NCI-H146 treated with DMSO at 0.1 percent for 48 hours (cell line): ENCODE results near the gene CDC25B.
A peak's percentile ranks its signal among the peaks of the same experiment; 100 is the strongest.

Source experiments
- DNase-seq: peaks from one replicate; lab custom pipeline; 2025; ENCODE audit not compliant: unreplicated experiment; lab: John Stamatoyannopoulos, UW

CDC25B gene

DNA sequence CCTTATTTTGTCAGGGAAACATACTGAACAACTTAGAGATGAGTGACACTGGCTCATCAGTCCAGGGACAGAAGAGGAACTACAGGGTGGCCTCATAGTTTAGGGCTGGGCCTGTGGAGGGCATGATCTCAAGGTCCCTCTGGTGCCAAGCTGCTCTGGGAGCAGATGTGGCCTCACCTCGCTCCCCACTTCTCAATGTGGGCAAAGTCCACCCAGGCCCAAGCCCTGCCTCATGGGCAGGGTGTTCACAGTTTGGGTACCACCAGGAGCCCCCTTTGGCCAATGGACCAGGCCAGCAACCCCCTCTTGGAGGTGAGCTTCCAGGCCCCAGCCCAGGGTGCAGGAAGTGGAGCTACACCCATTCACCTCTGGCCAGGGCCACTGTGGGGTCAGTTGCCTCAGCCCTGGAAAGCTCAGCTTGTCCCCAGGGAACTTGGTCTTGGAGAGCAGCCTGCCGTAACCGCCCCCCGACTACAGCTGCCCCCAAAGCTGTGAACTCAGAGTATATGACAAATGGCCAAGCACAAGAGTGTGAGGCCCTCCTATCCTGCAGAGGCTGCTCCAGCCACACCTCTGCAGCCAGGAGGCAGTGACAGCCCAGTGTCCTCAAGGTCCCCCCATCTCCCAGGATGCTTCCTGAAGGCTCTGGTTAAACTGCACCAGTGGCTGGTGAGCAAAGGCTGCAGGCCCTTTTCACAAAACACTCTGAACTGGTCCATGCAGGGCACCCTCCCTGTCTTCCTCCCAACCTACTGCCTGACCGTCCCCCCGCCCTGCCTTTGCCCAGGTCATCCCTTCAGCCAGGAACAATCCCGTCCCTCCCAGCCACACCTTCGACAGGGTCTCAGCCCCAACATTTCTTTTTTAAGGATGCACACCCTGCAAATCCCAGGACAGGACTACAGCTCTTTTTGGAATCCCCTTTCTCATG, 32.2 kb upstream of the CDC25B start:
- no peak for DNase-seq

DNA sequence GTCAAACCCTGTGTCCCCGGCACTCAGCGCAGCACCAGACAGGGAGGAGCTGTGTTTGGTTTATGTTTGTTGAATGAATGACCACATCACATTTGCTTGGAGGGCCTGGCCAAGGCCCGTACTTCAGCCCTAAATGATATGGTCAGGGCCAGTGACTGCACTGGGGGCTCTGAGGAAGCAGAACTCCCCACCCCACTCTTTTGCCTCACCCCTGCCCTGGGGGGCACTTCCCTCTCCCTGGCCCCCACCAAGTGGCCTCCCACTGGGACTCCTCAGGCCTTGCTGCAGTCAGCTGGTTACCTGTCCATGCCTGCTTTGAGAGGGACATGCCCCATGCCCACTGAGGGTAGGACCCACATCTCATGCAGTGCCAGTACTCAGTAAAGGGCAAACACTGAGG, 31.5 kb upstream of the CDC25B start:
- DNase-seq = no peak

DNA sequence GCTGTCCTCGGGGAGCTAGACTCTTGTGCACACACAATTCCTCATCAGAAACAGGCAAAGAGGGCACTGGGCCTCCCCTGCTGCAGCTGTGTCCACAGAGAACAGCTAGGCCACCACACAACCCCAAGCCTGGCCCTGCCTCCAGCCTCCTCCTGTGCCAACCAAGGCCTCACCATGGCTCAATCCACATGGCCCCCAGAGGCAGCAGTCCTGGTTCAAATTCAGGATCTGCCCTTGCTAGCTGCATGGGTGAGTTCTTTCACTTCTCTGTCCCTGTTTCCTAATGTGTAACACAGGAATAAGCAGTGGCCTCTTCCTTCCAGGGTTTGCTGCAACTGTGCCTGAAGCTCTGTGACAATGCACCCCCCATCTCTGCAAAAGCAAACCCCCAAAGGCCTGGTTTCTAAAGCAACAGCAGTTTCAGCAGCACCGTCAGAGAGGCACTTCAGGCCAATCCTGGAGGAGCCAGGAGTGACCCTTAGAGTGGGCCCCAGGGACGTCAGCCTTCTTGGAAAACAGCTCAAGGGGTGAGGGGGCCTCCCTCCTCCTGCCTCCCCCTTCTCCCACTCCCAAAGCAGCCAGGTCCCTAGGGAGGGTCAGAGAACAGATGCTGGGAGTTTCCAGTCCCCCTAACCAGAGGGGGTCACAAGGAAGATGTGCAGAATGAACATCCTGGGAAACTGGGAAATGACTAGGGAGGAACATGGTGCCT, 30.8 kb upstream of the CDC25B start:
- DNase-seq = no peak

DNA sequence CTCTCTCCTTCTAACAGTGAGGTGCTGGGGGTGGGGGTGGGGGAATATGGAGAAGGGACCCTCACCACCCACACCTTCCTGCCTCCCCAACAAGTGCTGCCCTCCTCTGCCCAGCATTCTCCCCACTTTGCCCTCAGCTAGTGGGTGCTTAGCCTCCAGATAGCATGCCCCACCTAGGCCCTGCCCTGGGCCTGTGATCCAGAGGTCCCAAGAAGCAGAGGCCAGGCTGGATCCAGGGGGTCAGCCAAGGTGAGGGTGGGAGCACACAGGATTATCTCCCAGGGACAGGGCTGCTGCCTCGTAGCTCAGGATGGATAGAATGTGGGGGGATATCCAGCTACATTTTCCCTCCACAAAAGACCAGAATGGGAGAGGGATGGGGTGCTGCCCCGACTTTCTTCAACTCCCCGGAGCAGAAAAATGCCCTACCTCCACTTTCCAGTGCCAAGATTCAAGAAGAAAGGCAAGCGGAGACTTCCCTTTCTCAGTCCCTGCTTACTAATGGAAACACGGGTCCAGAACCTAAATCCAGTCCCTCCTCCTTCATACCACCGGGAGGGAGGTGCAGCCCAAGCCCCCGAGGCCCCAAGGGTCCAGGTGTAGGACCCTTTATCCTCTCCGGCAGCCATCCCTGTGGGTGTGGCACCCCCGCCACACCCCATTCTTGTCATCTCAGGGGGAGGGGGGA, 29.5 kb upstream of the CDC25B start:
- DNase-seq = no peak

DNA sequence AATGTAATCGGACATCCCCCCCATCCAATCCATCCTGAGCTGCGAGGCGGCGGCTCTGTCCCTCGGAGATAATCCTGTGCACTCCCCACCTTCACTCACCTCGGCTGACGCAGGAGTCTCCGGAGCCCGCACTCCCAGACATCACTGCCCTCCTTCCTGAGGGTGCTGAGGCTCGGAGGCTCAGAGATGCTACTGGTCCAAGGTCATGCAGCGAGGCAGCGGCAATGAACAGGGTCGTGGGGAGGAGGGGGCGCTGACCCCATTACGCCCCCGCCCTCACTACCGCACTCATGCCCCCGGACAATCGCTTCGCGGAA, 29.0 kb upstream of the CDC25B start:
- no peak for DNase-seq

DNA sequence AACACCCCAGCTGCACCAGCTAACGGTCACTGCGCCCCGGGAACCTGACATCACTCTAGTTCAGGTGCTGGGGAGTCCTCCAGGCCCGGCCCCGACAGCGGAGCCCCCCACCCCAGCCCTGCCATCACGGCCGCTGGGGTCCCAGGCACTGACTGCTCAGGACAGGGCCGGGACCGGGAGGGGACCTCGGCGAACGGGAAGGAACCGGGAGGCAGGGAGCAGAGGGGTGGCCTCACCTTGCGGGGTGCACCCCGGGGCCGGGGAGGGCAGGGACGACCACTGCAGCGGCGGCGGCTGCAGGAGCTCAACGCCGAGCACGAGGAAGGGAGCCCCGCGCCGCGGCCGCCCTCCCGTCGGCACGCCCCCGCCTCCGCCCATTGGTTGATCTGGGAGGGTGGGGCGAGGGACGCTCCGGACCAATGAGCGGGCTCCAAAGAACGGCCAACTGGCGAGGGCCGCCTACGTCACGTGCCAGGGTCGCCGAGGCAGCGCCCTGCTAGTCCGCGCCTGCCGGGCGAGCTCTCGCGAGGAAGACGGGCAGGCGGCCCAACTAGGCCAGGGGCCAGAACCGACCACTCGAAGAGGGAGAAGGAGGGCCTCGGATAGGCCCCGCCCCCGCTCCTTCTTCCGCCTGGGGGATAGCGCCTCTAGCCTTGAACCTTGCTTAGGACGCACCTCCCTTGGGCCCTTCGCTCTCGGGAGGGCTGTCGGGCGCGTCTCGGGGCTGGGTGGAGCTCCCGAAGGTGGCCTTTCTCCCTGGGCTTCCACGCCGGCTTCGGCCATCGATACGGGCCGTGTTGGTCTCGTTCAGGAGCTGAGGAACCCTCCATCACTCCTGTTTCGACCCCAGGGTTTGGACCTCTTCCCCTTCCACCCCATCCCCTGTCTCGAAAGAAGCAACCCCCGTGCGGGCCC, 28.4 kb upstream of the CDC25B start, which contains the start of gene ADISSP:
TSS of gene ADISSP (minus strand) at position 327 of the 915 bp plus-strand sequence. CDS start 7,653 bp downstream, outside the sequence.
- DNase-seq = peak; percentile 96

DNA sequence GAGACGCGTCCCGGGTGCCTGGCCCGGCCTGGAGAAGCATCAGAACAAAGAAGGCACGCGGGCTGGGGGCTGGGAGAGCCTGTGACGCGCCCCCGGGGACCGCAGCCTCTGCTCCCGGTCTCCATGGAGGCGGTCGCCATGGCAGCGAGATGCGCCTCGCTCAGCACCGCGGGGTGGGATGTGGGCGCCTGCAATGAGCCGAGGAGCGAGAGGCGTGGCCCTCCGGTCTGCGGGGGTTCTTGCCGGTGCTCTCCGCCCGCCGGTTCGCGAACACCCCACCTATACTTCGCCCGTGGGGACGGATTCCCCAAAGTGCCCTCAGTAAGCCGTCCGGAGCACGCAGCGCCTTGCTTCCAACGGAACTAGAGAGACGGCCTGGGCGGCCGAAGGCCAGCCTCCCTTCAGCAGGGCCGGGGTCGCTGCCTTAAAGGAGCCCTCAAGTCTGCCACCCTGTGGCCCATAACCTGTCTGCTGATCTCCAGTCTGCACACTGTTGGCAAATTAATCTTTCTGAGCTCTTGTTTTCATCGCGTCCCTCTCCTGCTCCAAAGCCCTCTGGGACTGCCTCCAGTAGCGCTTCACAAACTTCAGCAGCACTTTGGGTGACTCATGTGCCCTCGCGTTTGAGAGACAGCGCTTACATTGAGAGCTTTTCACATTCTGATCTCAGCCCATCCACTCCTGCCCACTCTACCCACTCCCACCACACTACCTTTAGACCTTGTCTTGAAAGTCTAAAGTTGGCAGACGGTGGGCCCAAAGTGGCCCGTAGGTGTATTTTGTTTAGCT, 27.6 kb upstream of the CDC25B start:
- peak; percentile 63 for DNase-seq

DNA sequence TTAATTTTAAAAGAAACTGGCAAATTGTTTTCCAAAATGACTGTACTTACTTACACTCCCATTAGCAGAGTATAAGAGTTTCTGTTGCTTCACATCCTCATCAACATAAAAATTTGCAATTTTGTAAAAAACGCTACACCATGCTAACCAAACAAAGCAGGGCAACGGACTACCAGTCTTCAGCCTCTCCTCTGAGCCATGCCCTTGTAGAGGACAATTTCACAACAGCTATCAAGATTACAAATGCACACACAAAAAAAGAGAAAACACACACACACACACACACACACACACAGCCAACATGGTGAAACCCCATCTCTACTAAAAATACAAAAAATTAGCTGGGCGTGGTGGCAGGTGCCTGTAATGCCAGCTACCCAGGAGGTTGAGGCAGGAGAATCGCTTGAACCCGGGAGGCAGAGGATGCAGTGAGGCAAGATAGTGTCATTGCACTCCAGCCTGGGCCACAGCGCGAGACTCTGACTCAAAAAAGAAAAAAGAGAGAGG, 24.5 kb upstream of the CDC25B start:
- DNase-seq = no peak

DNA sequence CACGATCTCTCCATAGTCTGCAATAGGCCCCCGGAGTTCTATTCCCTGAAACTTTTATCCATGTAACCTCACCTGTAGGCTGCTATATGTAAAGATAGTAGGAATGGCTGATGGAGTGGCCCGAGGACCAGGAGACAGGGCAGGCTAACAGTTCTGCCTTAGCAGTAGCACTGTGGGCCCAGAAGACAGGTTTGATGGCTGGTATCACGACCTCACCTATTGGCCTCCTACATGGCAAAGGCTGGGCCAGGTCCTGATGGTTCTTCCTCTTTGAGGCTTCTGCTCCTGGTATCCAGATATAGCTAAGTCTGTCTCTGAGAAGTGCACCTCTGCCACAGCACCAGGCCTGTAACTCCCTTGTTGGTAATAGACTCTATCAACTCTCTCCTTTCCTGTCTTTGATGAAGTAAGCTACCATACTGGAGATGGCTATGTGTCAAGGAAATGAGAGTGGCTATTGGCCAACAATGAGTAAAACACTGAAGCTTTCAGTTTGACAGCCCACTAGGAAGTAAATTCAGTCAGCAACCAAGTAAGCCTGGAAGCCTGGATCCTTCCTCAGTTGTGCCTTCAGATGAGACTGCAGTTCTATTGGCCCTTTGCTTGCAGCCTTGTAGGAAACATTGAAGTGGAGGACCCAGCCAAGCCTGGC, 20.5 kb upstream of the CDC25B start:
- DNase-seq = no peak

DNA sequence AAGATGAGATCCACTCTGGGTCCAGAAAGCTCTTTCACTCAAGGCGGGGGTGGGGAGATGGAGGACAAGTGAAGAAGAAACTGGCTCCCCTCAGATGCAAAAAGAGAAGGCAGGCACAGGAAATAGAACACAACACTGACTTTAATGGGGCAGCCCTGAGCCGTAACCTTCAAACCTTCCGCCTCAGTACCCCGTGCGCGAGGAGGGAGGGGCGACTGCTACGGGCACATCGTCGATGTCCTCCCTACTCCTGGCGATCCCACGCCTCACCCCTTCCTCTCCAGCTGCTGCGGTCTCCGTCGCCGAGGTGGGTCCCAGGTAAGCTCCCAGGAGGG, 18.8 kb upstream of the CDC25B start:
- DNase-seq = no peak

DNA sequence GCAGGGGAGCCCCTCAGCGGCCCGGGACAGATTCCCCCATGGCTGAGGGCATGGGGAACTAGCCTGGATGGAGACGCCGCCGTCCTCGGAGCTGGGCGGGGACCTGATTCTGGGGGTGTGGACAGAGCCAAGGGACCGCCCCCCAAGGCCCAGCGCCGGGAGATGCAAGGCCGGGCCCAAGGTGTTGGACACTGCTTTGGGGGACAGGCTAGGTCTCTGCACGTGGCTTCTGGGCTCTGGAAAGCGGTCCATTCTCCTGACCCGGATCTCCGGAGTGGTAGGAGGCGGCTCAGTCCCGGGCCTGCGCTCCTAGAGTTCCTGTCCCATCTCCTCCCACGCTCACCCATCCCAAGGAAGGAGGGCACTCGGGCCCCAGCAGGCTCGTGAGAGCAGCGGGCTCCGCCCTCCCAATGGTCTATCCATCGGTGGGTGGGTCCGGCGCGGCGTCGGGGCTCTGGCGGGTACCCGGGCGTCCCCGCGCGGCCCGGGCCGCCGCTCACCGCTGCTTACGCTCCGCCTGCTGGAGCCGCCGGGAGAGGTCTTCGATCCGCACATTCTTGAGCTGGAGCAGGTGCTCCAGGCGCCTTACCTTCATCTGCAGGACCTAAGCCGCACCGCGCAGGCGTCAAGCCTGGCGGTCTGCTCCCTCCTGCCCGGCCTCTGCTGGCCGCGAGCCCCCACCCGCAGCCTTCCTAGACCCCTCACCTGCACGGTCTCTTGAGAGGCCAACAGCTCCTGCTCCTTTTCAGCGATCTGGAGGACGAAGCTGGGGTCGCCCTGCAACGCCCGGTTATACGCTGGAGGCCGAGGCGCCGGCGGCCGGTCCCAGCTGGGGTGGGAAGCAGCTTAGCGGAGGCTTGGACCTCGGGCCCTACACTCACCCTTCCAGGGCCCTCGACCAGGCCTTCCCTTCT, 18.1 kb upstream of the CDC25B start:
- DNase-seq = peak; percentile 53

DNA sequence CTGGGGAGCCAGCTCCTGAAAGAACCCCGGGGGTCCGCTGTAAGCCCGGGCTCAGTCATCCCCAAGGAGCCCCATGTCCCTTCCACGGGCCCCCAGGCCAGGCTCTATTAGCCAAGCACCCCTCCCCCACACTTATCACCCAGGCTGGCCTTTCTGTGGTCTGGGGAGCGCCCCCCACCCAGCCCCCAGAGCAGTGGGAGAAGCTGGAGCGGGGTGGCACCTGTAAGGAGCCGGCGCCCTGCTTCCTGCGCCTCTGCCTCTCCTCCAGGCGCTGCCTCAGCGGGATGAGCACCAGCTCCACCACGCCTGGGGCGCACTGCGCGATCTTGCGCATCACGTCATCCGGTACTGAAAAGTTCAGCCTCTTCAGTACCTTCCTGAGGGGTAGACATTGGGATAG, 17.1 kb upstream of the CDC25B start:
- no peak for DNase-seq

DNA sequence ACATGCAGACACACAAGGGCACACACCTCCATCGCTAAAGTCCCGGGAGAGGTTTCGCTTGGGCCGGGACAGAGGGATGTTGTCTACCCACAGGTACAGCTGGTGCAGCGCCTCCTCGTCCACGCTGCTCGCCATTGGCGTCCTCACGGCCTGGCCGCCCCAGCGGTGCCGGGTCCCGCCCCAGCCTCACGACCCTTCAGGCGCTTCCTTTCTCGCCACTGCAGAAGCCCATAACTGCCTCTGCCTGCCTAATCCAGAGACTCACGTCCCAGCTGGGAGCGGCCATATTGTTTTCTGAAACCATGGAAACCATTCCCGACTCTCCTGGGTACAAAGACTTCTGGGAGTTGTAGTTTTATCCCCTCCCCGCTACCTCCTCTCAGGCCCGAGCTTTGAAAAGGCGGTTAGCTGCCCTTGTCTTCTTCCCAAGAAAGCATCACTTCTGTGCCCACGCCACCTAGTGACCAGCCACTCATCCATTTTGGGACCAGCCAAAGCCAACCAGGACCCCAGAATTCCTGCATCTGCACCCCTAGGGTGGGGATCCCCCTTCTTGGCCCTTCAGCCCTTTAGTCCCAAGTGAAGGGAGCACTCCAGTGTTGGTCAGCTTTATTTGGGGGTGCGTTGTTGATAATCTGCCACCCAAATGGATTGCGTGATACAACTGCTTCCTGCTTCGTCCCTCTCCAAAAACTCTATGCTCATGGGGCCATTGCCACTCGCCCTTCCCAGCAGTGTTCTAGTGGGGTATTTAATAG, 14.8 kb upstream of the CDC25B start, which contains the start of gene SPEF1:
TSS of gene SPEF1 (minus strand) at position 296 of the 758 bp plus-strand sequence. CDS start at position 135, 161 bp downstream.
- DNase-seq = peak; percentile 93

DNA sequence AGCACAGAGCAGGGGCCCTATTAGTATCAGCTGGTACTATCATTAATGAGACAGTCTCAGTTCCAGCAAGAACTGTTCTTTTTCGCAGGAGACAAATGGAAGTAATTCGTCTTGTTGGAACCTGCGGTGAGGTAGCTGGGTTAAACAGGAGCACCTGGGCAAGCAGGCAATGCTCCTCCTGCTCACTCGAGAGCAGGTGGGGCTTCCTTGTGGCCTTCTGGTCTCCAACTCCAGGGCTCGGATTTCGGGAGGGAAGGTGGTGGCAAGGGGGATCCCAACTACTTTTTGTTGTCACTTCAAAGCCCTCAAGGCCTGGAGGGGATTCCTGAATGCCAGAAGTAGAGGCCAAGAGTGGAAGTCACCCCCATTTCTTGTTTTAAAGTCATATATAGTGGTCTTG, 13.5 kb upstream of the CDC25B start:
- DNase-seq = no peak

DNA sequence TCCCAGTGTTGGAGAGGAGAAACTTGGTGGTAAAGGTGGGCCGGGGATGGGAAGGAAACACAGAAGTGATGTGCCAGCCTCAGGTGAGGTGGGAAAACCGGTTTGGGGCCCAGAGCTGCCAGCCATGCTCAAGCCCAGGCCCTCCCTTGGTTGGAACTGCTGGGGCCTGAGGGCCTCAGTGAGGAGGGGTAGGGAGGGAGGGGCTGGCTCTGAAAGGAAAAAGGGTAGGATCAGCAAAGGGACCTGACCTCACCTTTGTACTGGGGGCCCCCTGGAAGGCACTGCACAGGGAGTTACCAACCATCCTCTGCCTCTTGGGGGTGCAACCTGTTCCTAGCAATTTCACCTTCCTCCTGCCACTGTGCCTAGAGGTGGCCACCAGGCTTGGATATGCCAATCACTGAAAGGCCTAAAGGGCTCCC, 13.0 kb upstream of the CDC25B start:
- DNase-seq = no peak

DNA sequence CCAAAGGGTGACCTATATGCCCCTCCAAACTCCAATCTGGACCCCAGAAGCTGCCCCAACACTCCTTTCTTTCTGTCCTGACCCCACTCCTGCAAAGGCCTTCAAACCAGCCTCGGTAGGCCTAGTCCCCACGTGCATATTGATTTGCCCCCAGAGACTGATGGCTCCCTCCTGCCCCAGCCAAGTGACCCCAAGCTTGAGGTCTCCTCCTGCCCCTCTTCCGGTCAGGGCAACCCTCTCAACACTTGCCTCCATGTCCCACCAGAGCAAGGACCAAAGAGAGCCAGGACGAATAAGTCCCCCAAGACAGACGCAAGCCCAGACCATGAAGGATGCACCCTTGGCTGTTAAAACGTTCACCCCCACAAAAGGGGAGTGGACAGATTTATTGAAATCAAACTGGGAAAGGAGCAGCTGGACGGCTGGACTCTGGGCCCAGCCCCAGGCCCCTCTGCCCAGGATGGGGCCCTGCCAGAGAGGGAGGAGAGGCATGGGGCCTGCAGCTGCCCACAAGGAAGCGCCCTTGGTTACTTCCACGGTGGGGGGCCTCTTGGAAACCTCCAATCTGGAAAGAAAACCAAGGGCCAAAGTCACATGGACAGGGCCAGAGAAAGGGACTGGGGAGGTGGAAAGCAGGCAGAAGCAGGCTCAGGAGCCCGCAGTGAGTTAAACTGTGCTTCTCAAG, 12.5 kb upstream of the CDC25B start:
- no peak for DNase-seq
